GM19438 (cell line): Measurements from ENCODE around the gene HOXA9.

Experiments
- ATAC-seq: cut with Tn5 transposase; IDR thresholded peaks from one replicate; pipeline ENCODE4 v1.9.1; 2021; ENCODE audit warnings: low read depth; ENCODE audit not compliant: unreplicated experiment

Gene HOXA9

GRCh38 chr7:27130540-27131389, 34.6 kb downstream of the HOXA9 start, which contains the start of gene HOXA4:
HOXA4 (minus strand) TSS chr7:27130757; CDS start chr7:27130733, 24 bp downstream.
- no peak for ATAC-seq

- ATAC-seq: no peak
Measured at GRCh38 chr7:27129729-27130539, 35.4 kb downstream of the HOXA9 start.

DNA sequence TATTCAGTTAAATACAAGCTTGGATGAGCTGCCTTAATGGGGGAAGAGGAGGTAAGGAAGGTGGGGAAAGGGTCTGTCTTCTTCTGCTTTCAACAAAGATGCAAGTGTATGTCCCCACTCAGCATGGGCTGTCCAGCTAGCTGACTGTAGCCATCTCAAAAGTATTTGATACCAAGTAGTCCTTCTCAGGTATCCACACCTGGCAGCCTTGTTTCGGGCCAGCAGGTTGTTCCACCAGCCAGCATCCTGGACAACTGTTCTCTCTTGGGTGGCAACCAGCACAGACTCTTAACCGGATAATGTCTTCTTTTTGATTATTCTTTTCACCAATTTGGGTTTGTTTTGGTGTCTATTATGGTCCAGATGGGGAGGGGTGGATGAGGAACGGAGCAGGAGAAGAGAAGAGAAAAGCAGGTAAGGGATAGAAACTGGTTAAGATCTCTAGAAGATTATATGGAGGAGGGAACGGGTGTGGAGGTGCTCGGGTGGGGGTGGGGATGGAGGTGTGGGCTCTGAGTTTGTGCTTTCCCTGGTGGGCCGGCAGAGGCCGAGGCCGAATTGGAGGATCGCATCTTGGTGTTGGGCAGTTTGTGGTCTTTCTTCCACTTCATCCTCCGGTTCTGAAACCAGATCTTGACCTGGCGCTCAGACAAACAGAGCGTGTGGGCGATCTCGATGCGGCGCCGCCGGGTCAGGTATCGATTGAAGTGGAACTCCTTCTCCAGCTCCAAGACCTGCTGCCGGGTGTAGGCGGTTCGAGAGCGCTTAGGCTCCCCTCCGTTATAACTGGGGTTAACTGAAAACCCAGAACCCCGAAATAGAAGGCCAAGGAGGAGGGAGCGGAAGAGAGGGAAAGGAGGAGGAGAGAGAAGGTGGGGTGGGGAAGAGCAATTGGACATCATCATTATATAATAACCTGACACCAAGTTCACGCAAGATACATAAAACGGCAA, 36.3 kb downstream of the HOXA9 start:
- ATAC-seq: no peak

- ATAC-seq: no peak
Measured at GRCh38 chr7:27128034-27128433, 37.3 kb downstream of the HOXA9 start.

DNA sequence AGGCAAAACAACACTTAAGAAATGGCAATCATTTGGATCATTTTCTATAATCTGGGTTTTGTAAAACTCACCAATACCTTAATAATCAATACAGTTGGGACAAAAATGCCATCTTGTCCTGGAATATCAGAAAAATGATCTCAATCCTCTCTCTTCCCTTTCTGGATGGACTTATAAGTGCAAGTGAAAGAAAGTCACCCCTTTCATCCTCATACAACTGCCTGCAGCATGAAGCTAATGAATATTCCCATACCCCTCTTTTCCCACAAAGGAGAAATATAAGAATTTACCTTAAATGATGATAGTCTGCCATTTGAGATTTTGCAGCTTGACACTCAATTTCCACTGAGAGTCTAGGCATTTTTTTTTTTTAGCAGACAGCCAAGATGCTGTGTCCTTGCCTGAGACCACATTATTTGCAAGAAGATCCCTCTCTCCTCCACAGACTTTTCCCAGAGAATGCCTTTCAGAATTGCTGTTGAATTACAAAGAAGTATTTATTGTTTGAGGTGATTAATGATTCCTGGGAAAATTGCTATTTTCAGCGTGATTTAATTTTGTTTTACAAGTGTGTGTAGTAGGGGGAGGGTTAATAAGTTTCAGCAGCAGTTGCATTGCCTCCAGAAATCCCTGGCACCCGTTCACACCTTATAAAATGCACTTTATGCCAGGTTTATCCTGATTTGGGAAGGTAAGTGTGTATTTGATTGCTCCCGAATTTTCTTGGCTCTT, 38.6 kb downstream of the HOXA9 start:
- ATAC-seq: no peak

DNA sequence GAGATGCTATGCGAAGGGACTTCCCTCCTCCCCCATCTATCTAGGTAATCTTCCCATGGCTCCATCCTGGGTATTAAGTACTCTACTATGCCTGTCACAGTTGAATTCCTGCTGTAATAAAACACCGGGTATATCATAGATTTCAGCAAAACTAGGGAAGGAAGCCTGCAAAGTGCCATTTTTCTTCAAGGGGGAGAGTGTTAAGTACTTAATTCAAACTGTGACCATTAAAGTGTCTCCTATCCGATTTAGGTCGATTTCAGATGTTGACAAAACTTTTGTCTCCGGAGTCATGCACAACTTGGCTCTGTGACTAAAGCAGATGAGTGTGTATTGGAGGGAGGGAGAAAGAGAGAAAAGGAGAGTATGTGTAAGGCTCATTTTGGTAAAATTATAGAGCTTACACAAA, 39.3 kb downstream of the HOXA9 start:
- no peak for ATAC-seq

DNA sequence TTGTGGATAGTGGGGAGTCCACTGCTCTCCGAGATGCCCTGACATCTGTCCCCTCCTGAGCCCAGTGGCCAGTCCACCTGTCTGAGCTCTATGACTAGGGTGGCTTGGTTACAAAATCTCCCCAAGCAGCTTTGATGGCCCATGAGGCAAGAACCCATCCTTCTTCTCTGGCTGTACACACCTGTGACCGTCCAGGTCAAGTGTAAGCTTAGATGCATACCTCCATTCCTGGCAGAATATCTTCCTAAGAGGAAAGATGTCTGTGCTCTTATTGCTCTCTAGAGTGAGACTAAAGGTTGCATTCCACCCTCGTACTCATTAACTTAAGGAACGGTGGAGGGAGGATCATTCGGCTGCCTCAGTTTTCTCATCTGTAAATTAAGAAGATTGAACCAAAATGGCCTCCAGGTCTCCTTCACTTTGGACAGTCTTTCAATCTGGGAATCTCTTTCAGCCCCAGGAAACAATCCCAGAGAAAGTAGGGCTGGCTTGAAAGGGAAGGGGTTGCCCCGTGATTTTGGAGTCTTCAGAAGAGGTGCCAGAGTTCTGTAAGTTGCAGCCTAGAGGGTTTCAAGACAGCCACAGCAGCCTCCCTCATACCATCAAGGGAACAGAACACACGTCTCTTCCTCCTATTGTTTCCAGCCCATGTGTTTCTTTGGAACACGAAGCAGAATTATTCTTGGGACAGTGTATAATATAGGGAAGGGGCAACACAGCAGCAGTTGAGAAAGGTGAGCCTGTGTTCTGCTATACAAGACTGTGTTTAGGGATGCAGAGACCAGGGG, 40.2 kb downstream of the HOXA9 start:
- ATAC-seq: no peak

- ATAC-seq: no peak
Measured at GRCh38 chr7:27124096-27124901, 41.0 kb downstream of the HOXA9 start.

DNA sequence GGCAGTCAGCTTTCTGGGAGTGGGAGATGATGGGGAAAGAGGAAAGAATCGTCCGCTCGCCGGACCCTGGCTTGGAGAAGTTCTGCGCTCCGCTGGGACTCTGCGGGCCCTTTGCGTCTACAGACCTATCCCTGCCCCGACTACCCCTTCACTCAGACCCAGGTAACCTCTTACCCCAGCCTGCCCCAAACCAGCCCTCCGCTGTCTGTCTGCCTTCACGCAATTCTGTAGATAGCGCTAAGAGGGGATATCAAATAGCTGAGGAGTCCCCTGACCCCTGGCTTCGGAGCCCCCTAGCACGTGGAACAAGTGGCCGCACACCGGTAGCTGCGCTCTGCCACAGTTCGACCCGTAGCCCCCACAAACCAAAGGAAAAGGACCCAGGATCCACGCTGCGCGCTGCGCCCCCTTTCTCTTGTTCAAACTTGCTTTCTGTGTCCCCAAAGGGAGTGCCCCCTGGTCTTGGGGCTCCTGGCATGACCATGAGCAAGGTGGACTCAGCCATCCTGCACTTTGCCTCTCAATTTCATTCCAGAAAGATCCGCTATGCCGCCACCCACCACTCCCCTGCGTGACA, 41.8 kb downstream of the HOXA9 start:
- no peak for ATAC-seq

GRCh38 chr7:27123007-27123476, 42.3 kb downstream of the HOXA9 start:
- no peak for ATAC-seq

DNA sequence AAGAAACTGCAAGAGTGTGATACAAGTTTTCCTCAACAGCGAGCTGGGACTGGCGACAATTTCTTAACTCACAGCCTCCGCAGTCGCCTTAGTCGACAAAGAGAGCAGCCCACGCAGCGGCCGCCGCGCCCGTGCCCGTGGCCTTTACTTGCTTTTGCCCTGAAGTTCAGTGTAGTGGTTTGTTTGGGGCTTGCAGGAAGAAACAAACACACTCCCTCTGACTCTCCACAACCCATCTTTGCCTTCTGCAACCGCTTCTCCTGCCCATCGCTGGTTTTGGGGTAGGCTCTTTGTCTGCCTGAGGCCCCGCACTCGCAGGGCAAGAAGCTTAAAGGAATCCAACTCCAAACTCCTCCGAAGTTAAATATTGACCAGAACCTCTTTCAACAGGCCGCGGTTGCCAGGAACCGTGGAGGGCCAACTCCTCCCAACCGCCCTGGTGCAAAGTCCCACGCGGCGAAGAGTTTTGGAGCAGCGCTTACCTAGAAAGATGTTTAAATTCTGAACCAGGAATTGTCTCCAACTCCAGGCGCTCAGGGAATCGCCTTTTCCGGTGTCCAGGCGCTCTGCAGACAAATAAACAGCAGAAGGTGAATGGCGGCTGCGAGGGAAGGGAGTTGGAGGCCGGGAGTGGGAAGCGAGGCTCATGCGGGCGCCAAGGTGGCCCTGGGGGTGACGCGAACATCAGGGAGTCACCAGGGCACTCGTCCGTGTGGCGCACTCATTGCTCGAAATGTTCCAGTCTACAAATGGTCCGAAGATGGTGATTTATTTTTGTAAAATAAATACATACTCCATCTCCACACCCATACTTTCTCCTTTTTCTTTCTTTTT, 43.0 kb downstream of the HOXA9 start:
- no peak for ATAC-seq

DNA sequence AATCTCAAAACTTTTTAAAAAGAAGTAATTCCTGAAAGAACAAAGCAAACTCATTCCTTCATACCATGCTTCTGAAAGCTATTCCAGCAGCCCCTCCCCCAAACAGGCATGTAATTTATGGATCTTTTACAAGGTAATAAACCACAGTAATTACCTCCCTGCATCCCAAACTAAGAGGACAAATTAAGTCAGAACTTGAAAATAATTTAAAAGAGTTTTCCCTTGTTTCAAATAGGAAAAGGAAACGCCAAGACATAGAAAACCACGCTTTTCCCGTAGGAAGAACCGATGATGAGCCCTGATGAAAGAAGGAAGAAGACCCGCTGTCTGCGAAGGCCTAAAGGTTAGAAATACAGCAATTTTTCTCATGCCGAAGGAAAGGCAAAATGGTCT, 43.7 kb downstream of the HOXA9 start:
- ATAC-seq: no peak

DNA sequence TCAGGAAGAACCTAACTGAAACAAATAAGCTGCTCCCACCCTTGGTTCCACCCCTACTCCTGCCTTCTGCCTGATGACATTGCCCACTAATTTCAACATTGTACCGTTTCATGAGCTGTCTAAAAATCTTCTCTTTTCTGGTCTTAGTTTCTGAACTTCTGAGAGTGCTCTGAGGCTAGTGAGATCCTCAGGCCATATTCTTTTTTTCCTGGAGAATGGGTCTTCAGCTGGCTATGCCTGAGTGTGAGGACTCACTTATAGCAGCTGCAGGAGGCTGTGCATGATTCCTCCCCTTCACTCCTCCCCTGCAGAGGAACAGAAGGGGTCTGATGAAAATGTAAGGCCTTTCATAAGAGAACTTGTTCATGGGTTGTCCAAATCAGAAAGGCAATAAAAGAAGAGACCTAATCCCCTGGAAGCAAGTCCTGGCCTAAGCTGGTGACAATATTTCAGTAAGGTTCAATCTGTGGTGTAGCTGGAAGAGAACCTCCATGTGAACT, 45.9 kb downstream of the HOXA9 start:
- ATAC-seq: no peak

GRCh38 chr7:27118580-27118979, 46.8 kb downstream of the HOXA9 start:
- no peak for ATAC-seq

DNA sequence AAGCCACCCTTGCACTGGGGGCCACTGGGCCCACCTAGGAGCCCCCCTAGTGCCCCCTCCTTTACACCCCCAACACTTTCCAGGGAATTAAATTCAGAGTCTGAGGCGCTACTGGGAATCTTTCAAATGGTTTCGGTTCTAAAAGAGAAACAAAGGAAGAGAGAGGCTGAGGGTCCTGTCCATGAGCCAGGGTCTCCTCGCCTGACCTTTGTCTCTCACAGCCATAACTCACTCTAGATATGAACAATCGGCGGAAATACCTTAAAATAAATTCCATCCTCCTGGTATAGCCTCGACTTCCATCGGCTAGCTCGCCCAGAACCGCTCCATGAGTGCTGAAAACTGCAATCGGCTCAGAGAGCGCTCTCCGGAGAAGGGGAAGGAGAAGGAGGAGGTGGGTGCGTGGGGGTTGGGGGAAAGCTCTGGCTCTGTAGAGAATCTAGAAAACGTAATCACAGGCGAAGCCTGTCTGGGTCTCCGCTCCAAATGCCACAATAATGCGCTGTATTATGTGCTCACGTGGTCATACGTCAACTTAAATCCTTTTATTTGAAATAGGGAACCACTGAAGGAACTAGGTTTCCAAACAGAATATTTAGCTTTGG, 47.3 kb downstream of the HOXA9 start:
- no peak for ATAC-seq
